WTC11 (cell line): ENCODE data around the gene FITM1. TPM values are rescaled to one million over a fixed set of nuclear protein-coding genes. Genes with fewer than 3 reads are reported as not detected.

Experiments used
- ATAC-seq: fragments of 200-7000 bp; cut with Tn5 transposase; 2 replicates; pipeline ENCODE4 v1.10.0; 2021; ENCODE audit warnings: mild to moderate bottlenecking, moderate library complexity
- CTCF ChIA-PET: fragments of 300-600 bp; sonication (Branson Sonifier 250); formaldehyde crosslinking; loops from one replicate; lab custom pipeline; 2021; ENCODE audit warnings: antibody characterized with exemption; lab: Charles Lee
- POLR2A ChIA-PET: fragments of 350-600 bp; sonication (Branson Sonifier 250); formaldehyde crosslinking; loops from one replicate; lab custom pipeline; 2021; ENCODE audit warnings: antibody characterized with exemption; lab: Charles Lee
- DNase-seq: peaks from one replicate; pipeline ENCODE4 v3.0.0; 2021; ENCODE audit warnings: low spot score
- H3K27ac Mint-ChIP-seq: 2 replicates; pipeline ENCODE4 v1.8.0; 2021; ENCODE audit warnings: mixed read lengths
- H3K27me3 Mint-ChIP-seq: 2 replicates; pipeline ENCODE4 v1.8.0; 2021; ENCODE audit warnings: low read depth, mild to moderate bottlenecking, moderate library complexity, mixed read lengths
- H3K36me3 Mint-ChIP-seq: 2 replicates; pipeline ENCODE4 v1.8.0; 2021; ENCODE audit warnings: mixed read lengths
- H3K4me1 Mint-ChIP-seq: 2 replicates; pipeline ENCODE4 v1.8.0; 2022; ENCODE audit warnings: mixed read lengths
- H3K4me3 Mint-ChIP-seq: 2 replicates; pipeline ENCODE4 v1.8.0; 2021; ENCODE audit warnings: mild to moderate bottlenecking, moderate library complexity, mixed read lengths
- H3K9me3 Mint-ChIP-seq: 2 replicates; pipeline ENCODE4 v1.8.0; 2021; ENCODE audit warnings: mixed read lengths
- GTF2I ChIP-seq: fragments of 250-450 bp; sonication (Bioruptor Pico); conservative IDR thresholded peaks from 2 replicates; pipeline ENCODE4 v1.4.0; 2021; ENCODE audit warnings: mild to moderate bottlenecking
- JUN ChIP-seq: sonication (generic); formaldehyde crosslinking; IDR thresholded peaks from 2 replicates; pipeline ENCODE4 v1.8.0; 2023; ENCODE audit warnings: mild to moderate bottlenecking, missing genetic modification reagents
- KAT7 ChIP-seq: sonication (generic); formaldehyde crosslinking; IDR thresholded peaks from 2 replicates; pipeline ENCODE4 v1.8.1; 2023; ENCODE audit warnings: missing genetic modification reagents, mild to moderate bottlenecking, borderline replicate concordance
- SMAD4 ChIP-seq: sonication (generic); formaldehyde crosslinking; IDR thresholded peaks from 2 replicates; pipeline ENCODE4 v1.8.0; 2022; ENCODE audit warnings: mild to moderate bottlenecking, missing genetic modification reagents
- TEAD4 ChIP-seq: sonication (generic); formaldehyde crosslinking; IDR thresholded peaks from 2 replicates; pipeline ENCODE4 v1.8.0; 2022; ENCODE audit warnings: mild to moderate bottlenecking, missing genetic modification reagents
- TP53 ChIP-seq: sonication (generic); formaldehyde crosslinking; IDR thresholded peaks from 2 replicates; pipeline ENCODE4 v1.8.1; 2023; ENCODE audit warnings: mild to moderate bottlenecking, missing genetic modification reagents
- ZNF121 ChIP-seq: sonication (generic); formaldehyde crosslinking; IDR thresholded peaks from 2 replicates; pipeline ENCODE4 v1.8.0; 2023; ENCODE audit warnings: missing genetic modification reagents
- total RNA-seq: library from RNA; stranded (reverse); gene quantifications from 3 replicates; pipeline ENCODE4 v1.2.3, GENCODE V29; 2021
- TF ChIP-seq, protein P1 (sequence below): fragments of 250-450 bp; sonication (Bioruptor Pico); IDR thresholded peaks from 2 replicates; pipeline ENCODE4 v1.9.0; 2021; ENCODE audit warnings: mild to moderate bottlenecking, borderline replicate concordance
- TF ChIP-seq, protein P2 (sequence below): fragments of 200-600 bp; IDR thresholded peaks from 2 replicates; pipeline ENCODE4 v1.8.0; 2022; ENCODE audit warnings: antibody characterized with exemption
- TF ChIP-seq, protein P3 (sequence below): fragments of 250-450 bp; sonication (Bioruptor Pico); IDR thresholded peaks from 2 replicates; pipeline ENCODE4 v1.9.0; 2021; ENCODE audit warnings: moderate library complexity, mild to moderate bottlenecking, inconsistent platforms, borderline replicate concordance
- TF ChIP-seq, protein P4 (sequence below): sonication (generic); formaldehyde crosslinking; IDR thresholded peaks from 2 replicates; pipeline ENCODE4 v1.8.1; 2023; ENCODE audit warnings: mild to moderate bottlenecking, missing genetic modification reagents
- TF ChIP-seq, protein P5 (sequence below): sonication (generic); formaldehyde crosslinking; IDR thresholded peaks from 2 replicates; pipeline ENCODE4 v1.8.0; 2022; ENCODE audit warnings: missing genetic modification reagents

FITM1 gene
- total RNA-seq, 1 experiment from 2014 or later, result not detected

DNA sequence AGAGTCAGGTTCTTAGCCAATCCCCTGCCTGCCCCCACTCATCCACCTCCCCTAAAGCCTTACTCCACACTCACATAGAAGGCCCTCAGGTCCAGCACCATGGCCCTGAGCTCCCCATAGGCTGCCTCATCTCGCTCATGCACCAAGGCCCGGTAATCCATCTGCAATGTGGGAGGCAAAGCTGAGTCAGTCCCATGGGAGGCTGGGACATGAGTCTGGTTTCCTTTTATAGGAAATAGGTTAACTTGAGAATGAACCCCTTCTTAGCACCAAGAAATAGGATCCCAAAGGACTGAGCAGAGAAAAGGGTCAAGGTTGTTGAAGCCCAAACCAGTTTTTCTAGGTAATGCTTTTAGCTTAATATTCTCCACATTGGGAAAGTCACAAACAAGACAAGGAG, 13.1 kb downstream of the FITM1 start (continued):
- TF ChIP-seq, protein P1, sequence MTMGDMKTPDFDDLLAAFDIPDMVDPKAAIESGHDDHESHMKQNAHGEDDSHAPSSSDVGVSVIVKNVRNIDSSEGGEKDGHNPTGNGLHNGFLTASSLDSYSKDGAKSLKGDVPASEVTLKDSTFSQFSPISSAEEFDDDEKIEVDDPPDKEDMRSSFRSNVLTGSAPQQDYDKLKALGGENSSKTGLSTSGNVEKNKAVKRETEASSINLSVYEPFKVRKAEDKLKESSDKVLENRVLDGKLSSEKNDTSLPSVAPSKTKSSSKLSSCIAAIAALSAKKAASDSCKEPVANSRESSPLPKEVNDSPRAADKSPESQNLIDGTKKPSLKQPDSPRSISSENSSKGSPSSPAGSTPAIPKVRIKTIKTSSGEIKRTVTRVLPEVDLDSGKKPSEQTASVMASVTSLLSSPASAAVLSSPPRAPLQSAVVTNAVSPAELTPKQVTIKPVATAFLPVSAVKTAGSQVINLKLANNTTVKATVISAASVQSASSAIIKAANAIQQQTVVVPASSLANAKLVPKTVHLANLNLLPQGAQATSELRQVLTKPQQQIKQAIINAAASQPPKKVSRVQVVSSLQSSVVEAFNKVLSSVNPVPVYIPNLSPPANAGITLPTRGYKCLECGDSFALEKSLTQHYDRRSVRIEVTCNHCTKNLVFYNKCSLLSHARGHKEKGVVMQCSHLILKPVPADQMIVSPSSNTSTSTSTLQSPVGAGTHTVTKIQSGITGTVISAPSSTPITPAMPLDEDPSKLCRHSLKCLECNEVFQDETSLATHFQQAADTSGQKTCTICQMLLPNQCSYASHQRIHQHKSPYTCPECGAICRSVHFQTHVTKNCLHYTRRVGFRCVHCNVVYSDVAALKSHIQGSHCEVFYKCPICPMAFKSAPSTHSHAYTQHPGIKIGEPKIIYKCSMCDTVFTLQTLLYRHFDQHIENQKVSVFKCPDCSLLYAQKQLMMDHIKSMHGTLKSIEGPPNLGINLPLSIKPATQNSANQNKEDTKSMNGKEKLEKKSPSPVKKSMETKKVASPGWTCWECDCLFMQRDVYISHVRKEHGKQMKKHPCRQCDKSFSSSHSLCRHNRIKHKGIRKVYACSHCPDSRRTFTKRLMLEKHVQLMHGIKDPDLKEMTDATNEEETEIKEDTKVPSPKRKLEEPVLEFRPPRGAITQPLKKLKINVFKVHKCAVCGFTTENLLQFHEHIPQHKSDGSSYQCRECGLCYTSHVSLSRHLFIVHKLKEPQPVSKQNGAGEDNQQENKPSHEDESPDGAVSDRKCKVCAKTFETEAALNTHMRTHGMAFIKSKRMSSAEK (CRISPR knock-in tag), result no peak
- TF ChIP-seq ZNF121 (CRISPR knock-in tag) (no peak), SMAD4 (CRISPR knock-in tag) (no peak), TEAD4 (no peak), JUN (CRISPR knock-in tag) (no peak)
- TF ChIP-seq, protein P2, sequence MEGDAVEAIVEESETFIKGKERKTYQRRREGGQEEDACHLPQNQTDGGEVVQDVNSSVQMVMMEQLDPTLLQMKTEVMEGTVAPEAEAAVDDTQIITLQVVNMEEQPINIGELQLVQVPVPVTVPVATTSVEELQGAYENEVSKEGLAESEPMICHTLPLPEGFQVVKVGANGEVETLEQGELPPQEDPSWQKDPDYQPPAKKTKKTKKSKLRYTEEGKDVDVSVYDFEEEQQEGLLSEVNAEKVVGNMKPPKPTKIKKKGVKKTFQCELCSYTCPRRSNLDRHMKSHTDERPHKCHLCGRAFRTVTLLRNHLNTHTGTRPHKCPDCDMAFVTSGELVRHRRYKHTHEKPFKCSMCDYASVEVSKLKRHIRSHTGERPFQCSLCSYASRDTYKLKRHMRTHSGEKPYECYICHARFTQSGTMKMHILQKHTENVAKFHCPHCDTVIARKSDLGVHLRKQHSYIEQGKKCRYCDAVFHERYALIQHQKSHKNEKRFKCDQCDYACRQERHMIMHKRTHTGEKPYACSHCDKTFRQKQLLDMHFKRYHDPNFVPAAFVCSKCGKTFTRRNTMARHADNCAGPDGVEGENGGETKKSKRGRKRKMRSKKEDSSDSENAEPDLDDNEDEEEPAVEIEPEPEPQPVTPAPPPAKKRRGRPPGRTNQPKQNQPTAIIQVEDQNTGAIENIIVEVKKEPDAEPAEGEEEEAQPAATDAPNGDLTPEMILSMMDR, result no peak

DNA sequence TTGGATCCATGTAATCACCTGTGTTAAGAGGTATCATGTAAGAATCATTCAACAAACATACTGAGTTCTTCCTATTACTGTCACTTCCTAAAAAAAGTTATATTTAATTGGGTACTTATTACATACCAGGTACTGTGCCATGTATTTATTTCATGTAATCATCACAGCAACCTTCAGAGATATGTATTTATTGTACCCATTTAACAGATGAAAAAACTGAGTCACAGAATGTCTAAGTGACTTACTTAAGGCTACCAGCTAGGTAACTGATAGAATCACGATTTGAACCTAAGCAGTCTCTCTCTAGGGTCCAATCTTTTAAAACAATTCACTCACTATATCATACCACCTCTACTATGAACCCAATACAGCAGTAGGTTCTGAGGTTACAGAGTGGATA, 14.0 kb downstream of the FITM1 start:
- ChIA-PET POLR2A (no interaction called here), CTCF (interaction anchor here (1.5 kb wide), 1 partner anchor 17 kb away, joined by 3 read pairs; the partner anchor contains the start of gene IRF9)
- H3K27ac Mint-ChIP-seq, result no peak overlapping the region
- ATAC-seq, result no peak
- no peaks in the 10 kb centered on the region for H3K9me3 Mint-ChIP-seq
- peaks cover 26% of the 10 kb centered on the region for H3K36me3 Mint-ChIP-seq
- DNase-seq, result no peak
- H3K4me1 Mint-ChIP-seq, result peaks cover 28% of the 10 kb centered on the region
- H3K27me3 Mint-ChIP-seq, result no peaks in the 10 kb centered on the region
- H3K4me3 Mint-ChIP-seq, result no peak overlapping the region
- TF ChIP-seq, protein P3, sequence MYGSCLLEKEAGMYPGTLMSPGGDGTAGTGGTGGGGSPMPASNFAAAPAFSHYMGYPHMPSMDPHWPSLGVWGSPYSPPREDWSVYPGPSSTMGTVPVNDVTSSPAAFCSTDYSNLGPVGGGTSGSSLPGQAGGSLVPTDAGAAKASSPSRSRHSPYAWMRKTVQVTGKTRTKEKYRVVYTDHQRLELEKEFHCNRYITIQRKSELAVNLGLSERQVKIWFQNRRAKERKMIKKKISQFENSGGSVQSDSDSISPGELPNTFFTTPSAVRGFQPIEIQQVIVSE (CRISPR knock-in tag), result no peak
- TF ChIP-seq TP53 (CRISPR knock-in tag) (no peak), GTF2I (CRISPR knock-in tag) (no peak), SMAD4 (CRISPR knock-in tag) (no peak), KAT7 (CRISPR knock-in tag) (no peak)
- TF ChIP-seq, protein P4, sequence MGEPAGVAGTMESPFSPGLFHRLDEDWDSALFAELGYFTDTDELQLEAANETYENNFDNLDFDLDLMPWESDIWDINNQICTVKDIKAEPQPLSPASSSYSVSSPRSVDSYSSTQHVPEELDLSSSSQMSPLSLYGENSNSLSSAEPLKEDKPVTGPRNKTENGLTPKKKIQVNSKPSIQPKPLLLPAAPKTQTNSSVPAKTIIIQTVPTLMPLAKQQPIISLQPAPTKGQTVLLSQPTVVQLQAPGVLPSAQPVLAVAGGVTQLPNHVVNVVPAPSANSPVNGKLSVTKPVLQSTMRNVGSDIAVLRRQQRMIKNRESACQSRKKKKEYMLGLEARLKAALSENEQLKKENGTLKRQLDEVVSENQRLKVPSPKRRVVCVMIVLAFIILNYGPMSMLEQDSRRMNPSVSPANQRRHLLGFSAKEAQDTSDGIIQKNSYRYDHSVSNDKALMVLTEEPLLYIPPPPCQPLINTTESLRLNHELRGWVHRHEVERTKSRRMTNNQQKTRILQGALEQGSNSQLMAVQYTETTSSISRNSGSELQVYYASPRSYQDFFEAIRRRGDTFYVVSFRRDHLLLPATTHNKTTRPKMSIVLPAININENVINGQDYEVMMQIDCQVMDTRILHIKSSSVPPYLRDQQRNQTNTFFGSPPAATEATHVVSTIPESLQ (CRISPR knock-in tag), result no peak
- TF ChIP-seq, protein P5, sequence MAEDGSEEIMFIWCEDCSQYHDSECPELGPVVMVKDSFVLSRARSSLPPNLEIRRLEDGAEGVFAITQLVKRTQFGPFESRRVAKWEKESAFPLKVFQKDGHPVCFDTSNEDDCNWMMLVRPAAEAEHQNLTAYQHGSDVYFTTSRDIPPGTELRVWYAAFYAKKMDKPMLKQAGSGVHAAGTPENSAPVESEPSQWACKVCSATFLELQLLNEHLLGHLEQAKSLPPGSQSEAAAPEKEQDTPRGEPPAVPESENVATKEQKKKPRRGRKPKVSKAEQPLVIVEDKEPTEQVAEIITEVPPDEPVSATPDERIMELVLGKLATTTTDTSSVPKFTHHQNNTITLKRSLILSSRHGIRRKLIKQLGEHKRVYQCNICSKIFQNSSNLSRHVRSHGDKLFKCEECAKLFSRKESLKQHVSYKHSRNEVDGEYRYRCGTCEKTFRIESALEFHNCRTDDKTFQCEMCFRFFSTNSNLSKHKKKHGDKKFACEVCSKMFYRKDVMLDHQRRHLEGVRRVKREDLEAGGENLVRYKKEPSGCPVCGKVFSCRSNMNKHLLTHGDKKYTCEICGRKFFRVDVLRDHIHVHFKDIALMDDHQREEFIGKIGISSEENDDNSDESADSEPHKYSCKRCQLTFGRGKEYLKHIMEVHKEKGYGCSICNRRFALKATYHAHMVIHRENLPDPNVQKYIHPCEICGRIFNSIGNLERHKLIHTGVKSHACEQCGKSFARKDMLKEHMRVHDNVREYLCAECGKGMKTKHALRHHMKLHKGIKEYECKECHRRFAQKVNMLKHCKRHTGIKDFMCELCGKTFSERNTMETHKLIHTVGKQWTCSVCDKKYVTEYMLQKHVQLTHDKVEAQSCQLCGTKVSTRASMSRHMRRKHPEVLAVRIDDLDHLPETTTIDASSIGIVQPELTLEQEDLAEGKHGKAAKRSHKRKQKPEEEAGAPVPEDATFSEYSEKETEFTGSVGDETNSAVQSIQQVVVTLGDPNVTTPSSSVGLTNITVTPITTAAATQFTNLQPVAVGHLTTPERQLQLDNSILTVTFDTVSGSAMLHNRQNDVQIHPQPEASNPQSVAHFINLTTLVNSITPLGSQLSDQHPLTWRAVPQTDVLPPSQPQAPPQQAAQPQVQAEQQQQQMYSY (CRISPR knock-in tag), result no peak
- TF ChIP-seq, protein P1 (CRISPR knock-in tag), result no peak
